Ovary (tissue), 3 donors: Measurements from ENCODE around the gene DNAAF5.

ENCODE experiments used
- EP300 ChIP-seq: sonication (generic); formaldehyde crosslinking; IDR thresholded peaks from one replicate; pipeline ENCODE4 v1.6.1; 2017; ENCODE audit warnings: antibody characterized with exemption
- POLR2A ChIP-seq: fragments of 450-650 bp; IDR thresholded peaks from one replicate; pipeline ENCODE4 v1.6.1; 2017; ENCODE audit warnings: antibody characterized with exemption, mild to moderate bottlenecking, moderate library complexity
- TF ChIP-seq, protein P1 (sequence below), 3 donors: fragments of 450-650 bp in 2 of 3; fragments of 200-600 bp in 1 of 3; IDR thresholded peaks; one replicate each; pipeline versions ENCODE4 v1.5.1 to v1.8.0; 2016 to 2022; ENCODE audit warnings: antibody characterized with exemption in 3 of 3, mild to moderate bottlenecking in 1 of 3
- donor health status: DM: no; HTN: no; CAD: no.

DNA sequence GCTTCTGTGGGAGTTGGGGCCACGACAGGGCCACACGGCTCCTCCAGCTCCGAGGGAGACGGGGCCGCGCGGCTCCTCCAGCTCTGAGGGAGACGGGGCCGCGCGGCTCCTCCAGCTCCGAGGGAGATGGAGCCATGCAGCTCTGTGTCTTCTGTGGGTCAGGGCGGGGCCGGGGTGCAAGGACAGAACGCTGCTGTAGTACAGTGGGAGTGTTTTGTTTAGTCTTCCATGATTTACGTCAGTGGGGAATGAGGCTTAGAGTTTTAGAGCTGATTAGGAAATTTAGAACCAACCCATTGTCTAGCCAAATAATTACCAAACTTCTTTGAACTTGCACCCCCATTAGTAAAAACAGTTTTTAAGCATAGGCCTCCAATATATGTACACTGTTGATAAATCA is 33.5 kb downstream of the DNAAF5 start:
- TF ChIP-seq, protein P1, sequence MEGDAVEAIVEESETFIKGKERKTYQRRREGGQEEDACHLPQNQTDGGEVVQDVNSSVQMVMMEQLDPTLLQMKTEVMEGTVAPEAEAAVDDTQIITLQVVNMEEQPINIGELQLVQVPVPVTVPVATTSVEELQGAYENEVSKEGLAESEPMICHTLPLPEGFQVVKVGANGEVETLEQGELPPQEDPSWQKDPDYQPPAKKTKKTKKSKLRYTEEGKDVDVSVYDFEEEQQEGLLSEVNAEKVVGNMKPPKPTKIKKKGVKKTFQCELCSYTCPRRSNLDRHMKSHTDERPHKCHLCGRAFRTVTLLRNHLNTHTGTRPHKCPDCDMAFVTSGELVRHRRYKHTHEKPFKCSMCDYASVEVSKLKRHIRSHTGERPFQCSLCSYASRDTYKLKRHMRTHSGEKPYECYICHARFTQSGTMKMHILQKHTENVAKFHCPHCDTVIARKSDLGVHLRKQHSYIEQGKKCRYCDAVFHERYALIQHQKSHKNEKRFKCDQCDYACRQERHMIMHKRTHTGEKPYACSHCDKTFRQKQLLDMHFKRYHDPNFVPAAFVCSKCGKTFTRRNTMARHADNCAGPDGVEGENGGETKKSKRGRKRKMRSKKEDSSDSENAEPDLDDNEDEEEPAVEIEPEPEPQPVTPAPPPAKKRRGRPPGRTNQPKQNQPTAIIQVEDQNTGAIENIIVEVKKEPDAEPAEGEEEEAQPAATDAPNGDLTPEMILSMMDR (IDR thresholded peaks at IDR 0.05): no peak
- TF ChIP-seq POLR2A: no peak
- TF ChIP-seq EP300: no peak
